ACHN (cell line): Measurements from ENCODE around the gene POC1A.
A peak's percentile ranks its signal among the peaks of the same experiment; 100 is the strongest.

Experiments used
- DNase-seq: peaks from one replicate; pipeline ENCODE4 v3.0.0-alpha.2; 2015
- in situ Hi-C: cut with HindIII; loops from 2 replicates; pipeline ENCODE4 v1.10.0; 2017; ENCODE audit warnings: low sequenced_read_pairs, low pct_ligation_motif_present, low pct_unique_long_range_greater_than_20kb

Gene POC1A

GRCh38 chr3:52140769-52141168 lies 13.5 kb downstream of the POC1A start:
- in situ Hi-C loops: no loop called here
- DNase-seq: no peak

- in situ Hi-C loops: no loop called here
- DNase-seq: no peak
Measured at GRCh38 chr3:52140000-52140399, 14.2 kb downstream of the POC1A start.

- no peak for DNase-seq
- in situ Hi-C loops: no loop called here
Measured at GRCh38 chr3:52137311-52137710, 16.9 kb downstream of the POC1A start.

- in situ Hi-C loops: no loop called here
- no peak for DNase-seq
Measured at GRCh38 chr3:52136513-52136912, 17.7 kb downstream of the POC1A start.

GRCh38 chr3:52135332-52135731 lies 18.9 kb downstream of the POC1A start:
- DNase-seq: no peak
- in situ Hi-C loops: no loop called here

GRCh38 chr3:52134761-52135160 lies 19.5 kb downstream of the POC1A start:
- in situ Hi-C loops: no loop called here
- no peak for DNase-seq

GRCh38 chr3:52132930-52133329 lies 21.3 kb downstream of the POC1A start:
- in situ Hi-C loops: no loop called here
- DNase-seq: no peak

- no peak for DNase-seq
- in situ Hi-C loops: no loop called here
Measured at GRCh38 chr3:52132041-52132440, 22.2 kb downstream of the POC1A start.

GRCh38 chr3:52130966-52131622 lies 23.1 kb downstream of the POC1A start:
- no peak for DNase-seq
- in situ Hi-C loops: no loop called here

- in situ Hi-C loops: no loop called here
- DNase-seq: peak; percentile 34
Measured at GRCh38 chr3:52128118-52128683, 26.0 kb downstream of the POC1A start.

GRCh38 chr3:52126500-52126899 lies 27.7 kb downstream of the POC1A start:
- in situ Hi-C loops: no loop called here
- DNase-seq: no peak

- no peak for DNase-seq
- in situ Hi-C loops: no loop called here
Measured at GRCh38 chr3:52126036-52126435, 28.2 kb downstream of the POC1A start.

- in situ Hi-C loops: no loop called here
- no peak for DNase-seq
Measured at GRCh38 chr3:52124766-52125165, 29.5 kb downstream of the POC1A start.

- in situ Hi-C loops: no loop called here
Measured at GRCh38 chr3:52124126-52124525, 30.1 kb downstream of the POC1A start.

GRCh38 chr3:52123106-52123725 lies 31.0 kb downstream of the POC1A start:
- in situ Hi-C loops: no loop called here
- peak; percentile 63 for DNase-seq

More at GRCh38 chr3:52124126-52124525, 30.1 kb downstream of the POC1A start:
- no peak for DNase-seq

- DNase-seq: no peak
- in situ Hi-C loops: no loop called here
Measured at GRCh38 chr3:52122491-52122890, 31.7 kb downstream of the POC1A start.

- in situ Hi-C loops: no loop called here
- DNase-seq: no peak
Measured at GRCh38 chr3:52121813-52122212, 32.4 kb downstream of the POC1A start.

GRCh38 chr3:52121464-52121805 lies 32.8 kb downstream of the POC1A start:
- in situ Hi-C loops: no loop called here
- DNase-seq: no peak

- DNase-seq: no peak
- in situ Hi-C loops: no loop called here
Measured at GRCh38 chr3:52120556-52121463, 33.4 kb downstream of the POC1A start.
